Caki2 (cell line): ENCODE results near the gene MRAS. TPM values are rescaled to one million over a fixed set of nuclear protein-coding genes. Genes with fewer than 3 reads are reported as not detected.
A peak's percentile ranks its signal among the peaks of the same experiment; 100 is the strongest.
"Not testable (repeated sequence)": the region's sequence is repeated elsewhere in the genome, so short reads cannot be mapped to it uniquely, and the experiment has no call there.

Source experiments
- DNase-seq: peaks from one replicate; pipeline ENCODE4 v3.0.0-alpha.2; 2015; ENCODE audit warnings: low read depth
- in situ Hi-C: cut with HindIII; loops from 2 replicates; pipeline ENCODE4 v1.10.0; 2016; ENCODE audit warnings: low sequenced_read_pairs, low pct_unique_long_range_greater_than_20kb, mixed read lengths
- total RNA-seq: library from RNA; depleted of rRNA; stranded (reverse); fragments of >200 nt; shearing (Covaris generic); gene quantifications from 2 replicates; pipeline ENCODE4 v1.2.3, GENCODE V29; 2014; ENCODE audit warnings: low replicate concordance

The MRAS gene
- total RNA-seq, 1 experiment from 2014 or later = 17.3 TPM

GRCh38 chr3:138400651-138401070, 52.3 kb downstream of the MRAS start:
- DNase-seq = no peak
- in situ Hi-C loops = no loop called here

- in situ Hi-C loops = no loop called here
- DNase-seq = no peak
These were observed 53.5 kb downstream of the MRAS start for GRCh38 chr3:138401834-138402233.

GRCh38 chr3:138404121-138404520, 55.7 kb downstream of the MRAS start:
- in situ Hi-C loops = no loop called here
- no peak for DNase-seq

GRCh38 chr3:138405001-138405400, 56.6 kb downstream of the MRAS start:
- no peak for DNase-seq
- in situ Hi-C loops = no loop called here

- no peak for DNase-seq
- in situ Hi-C loops = no loop called here
These were observed 57.1 kb downstream of the MRAS start for GRCh38 chr3:138405486-138405885.

GRCh38 chr3:138406606-138407005, 58.2 kb downstream of the MRAS start:
- no peak for DNase-seq
- in situ Hi-C loops = no loop called here

- in situ Hi-C loops = no loop called here
- no peak for DNase-seq
These were observed 59.0 kb downstream of the MRAS start for GRCh38 chr3:138407236-138407907.

GRCh38 chr3:138408751-138409570, 60.6 kb downstream of the MRAS start:
- in situ Hi-C loops = no loop called here
- DNase-seq = no peak

- DNase-seq = peak; percentile 58
- in situ Hi-C loops = no loop called here
These were observed 64.6 kb downstream of the MRAS start for GRCh38 chr3:138412821-138413551.

- DNase-seq, in situ Hi-C loops: not testable (repeated sequence)
These were observed 67.9 kb downstream of the MRAS start for GRCh38 chr3:138416236-138416635.

GRCh38 chr3:138417559-138417982, 69.2 kb downstream of the MRAS start:
- peak; percentile 56 for DNase-seq
- in situ Hi-C loops = no loop called here

GRCh38 chr3:138418601-138419206, 70.3 kb downstream of the MRAS start:
- in situ Hi-C loops = no loop called here
- no peak for DNase-seq

- DNase-seq = no peak
- in situ Hi-C loops = no loop called here
These were observed 74.9 kb downstream of the MRAS start for GRCh38 chr3:138423316-138423715.

- in situ Hi-C loops = no loop called here
These were observed 75.9 kb downstream of the MRAS start for GRCh38 chr3:138424323-138424722.

GRCh38 chr3:138426211-138426610, 77.8 kb downstream of the MRAS start:
- peak; percentile 8 for DNase-seq
- in situ Hi-C loops = no loop called here

More at GRCh38 chr3:138424323-138424722, 75.9 kb downstream of the MRAS start:
- DNase-seq = no peak

GRCh38 chr3:138426754-138427153, 78.4 kb downstream of the MRAS start:
- DNase-seq, in situ Hi-C loops: not testable (repeated sequence)

GRCh38 chr3:138429665-138430064, 81.3 kb downstream of the MRAS start:
- in situ Hi-C loops = no loop called here
- DNase-seq = no peak

GRCh38 chr3:138432576-138433240, 84.3 kb downstream of the MRAS start:
- DNase-seq = no peak
- in situ Hi-C loops = no loop called here
